Urothelium cell line (cell line): ENCODE data around the gene ADH1C.
"Not testable (repeated sequence)": the region's sequence is repeated elsewhere in the genome, so short reads cannot be mapped to it uniquely, and the experiment has no call there.

Experiments
- DNase-seq: peaks from one replicate; pipeline ENCODE4 v3.0.0; 2011; ENCODE audit warnings: low spot score, mixed read lengths
- FAIRE-seq: peaks from 2 replicates; lab custom pipeline; 2011; peaks lifted over from hg19 to GRCh38; lab: Jason Lieb, UNC

ADH1C gene

DNA sequence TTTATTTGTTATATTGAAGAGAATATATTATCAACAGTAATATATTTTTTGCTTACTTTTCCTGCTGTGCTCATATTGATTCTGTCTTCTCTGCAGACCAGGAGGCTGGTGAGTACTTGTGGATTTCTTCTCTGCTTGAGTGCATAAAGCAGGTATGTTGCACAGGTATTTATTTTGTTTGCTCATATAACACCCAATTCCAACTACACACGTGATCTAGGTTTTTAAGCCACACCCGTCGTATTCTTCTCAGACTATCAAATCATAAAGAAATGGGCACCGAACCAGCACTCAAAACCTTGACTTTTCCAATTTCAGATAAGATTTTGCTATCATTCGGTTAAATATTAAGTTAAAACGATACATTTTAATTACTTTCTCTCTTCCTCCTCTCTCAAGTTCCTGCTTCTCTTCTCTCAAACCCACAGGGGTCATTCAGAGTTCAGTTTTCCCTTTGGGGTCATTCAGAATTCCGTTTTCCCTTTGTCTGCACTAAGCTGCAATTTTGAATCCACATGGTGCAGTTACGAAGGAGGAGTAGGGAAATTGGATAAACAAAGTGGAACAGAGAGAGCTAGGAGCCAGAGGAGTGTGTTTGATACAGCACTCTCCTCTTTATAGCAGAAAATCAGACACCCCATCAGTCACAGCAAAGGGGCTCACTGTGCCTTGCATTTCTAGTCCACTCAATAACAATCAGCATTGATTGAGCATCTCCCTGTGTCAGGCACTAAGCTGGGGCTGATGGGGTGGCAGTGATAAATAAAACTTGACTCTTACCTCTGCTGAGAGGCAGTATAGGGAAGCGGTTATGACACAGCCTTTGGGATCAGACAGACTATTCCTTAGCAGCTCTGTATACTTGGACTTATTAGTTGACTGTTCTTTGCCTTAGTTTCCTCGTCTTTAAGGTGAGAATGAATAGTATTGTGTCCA, at the start of gene ADH1C:
ADH1C (minus strand) TSS at position 145 of the 936 bp plus-strand sequence; CDS start at position 74, 71 bp downstream.
- FAIRE-seq (no peak), DNase-seq (no peak)

DNA sequence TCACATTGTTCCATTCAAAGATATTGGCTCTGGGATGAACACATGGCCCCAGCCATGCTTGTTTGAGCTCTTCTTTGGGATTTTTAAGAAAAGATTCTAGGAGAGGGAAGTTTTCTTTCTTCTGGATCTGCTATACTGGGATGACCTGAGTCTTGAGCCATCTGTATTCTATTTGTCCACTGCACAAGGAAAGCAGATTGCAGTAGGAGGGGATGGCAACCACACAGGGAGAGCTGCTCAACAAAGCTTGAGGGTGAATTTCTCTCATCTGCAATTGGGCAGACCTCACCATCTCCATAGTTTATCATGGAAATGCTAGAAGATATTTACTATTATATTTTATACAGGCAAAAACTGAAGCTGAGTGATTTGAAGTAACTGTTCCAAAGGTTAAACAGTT, 48.3 kb upstream of the ADH1C start:
- no peak for FAIRE-seq
- DNase-seq, result no peak

GRCh38 chr4:99399017-99399416, 46.5 kb upstream of the ADH1C start:
- FAIRE-seq, result no peak
- DNase-seq, result no peak

DNA sequence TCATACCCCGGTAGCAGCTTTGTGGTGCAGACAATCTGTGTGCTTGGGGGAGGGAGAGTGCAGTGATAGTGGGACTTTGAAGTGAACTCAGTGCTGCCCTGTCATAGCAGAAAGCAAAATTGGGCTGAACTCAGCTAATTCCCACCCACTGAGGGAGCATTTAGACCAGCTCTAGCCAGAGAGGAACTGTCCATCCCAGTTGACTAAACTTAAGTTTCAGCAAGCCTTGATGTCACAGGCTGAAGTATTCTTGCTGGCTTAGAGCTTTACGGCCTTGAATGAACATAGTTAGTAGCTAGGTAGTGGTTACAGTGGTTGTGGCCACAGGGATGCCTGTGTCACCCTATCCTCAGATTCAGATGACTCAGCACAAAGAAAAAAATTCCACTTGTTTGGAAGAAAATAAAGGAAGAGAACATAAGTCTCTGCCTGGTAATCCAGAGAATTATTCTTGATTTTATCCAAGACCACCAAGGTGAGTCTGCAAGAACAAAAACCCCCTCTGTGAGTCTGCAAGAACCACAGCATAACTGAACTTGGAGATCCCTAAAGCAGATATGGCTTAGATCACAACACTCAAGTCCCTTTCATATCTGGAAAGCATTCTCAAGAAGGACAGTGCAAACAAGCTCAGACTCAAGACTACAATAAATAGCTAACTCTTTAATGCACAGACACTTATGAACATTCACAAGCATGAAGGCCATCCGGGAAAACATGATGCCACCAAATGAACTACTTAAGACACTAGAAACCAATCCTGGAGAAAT, 43.2 kb upstream of the ADH1C start:
- DNase-seq, result peak; percentile 44
- FAIRE-seq, result no peak

- FAIRE-seq (no peak), DNase-seq (no peak)
These were observed 42.4 kb upstream of the ADH1C start for GRCh38 chr4:99394896-99395295.

DNA sequence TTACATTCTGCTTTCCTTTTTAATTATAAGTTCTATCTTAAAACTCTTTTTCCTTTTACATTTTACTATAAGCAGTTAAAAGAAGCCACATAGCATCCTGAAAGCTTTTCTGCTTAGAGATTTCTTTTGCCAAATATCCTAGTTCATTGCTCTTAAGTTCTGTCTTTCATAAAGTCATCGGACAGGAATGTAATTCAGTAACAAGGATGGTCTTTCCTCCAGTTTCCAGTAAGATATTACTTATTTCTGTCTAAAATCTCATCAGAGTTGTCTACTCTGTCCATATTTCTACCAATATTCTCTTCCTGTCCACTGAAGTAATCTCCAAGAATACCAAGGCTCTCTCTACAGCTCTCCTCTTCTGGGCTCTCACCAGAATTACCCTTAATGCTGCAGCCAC, 37.5 kb upstream of the ADH1C start:
- DNase-seq (no peak), FAIRE-seq (no peak)

GRCh38 chr4:99389606-99390005, 37.1 kb upstream of the ADH1C start:
- DNase-seq (no peak), FAIRE-seq (no peak)

DNA sequence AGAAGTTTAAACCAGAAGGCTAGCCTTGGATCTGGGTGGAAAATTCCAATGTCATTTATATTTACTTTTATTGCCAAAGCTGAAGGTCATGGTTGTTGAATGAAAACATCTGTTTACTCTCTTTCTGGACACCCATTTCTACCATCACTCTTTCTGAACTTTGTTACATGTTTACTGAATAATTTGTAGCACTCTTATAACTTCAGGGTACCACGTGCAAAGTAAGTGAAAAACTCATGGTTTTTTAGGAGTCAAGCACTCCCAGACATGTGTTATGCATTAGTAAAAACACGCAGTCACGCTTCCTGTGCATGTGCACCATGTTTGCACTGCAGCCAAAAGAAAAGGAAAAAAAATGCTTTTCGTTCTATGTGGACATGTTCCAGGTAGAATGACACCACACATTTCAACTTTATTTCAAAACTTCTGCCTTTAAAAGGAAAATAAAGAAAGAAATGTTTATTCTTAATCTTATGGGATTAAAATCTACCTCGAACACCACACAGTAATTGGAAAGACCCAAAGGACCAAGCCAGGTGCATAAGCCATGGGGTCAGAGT, 31.4 kb upstream of the ADH1C start:
- no peak for FAIRE-seq
- DNase-seq, result no peak

DNA sequence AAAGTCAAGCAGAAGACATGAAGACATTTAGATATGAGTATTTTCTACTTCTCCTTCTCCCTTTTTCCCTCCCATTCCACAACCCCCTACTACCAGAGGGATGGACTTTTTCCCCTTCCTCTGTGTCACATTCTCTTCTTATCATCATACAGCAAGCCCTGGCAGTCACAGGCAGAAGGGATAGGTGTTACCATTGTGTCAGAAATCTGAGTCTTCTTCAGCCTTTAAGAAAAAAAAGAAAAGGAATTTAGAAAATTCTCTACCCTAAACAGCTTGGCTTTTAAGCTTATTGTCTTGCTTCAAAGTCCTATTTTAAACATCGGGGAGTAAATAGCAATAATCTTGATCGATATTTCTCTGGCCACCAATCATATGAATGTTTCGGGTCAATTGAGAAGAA, 30.9 kb upstream of the ADH1C start:
- FAIRE-seq (no peak), DNase-seq (no peak)

GRCh38 chr4:99382745-99383360, 30.3 kb upstream of the ADH1C start:
- no peak for DNase-seq
- no peak for FAIRE-seq

DNA sequence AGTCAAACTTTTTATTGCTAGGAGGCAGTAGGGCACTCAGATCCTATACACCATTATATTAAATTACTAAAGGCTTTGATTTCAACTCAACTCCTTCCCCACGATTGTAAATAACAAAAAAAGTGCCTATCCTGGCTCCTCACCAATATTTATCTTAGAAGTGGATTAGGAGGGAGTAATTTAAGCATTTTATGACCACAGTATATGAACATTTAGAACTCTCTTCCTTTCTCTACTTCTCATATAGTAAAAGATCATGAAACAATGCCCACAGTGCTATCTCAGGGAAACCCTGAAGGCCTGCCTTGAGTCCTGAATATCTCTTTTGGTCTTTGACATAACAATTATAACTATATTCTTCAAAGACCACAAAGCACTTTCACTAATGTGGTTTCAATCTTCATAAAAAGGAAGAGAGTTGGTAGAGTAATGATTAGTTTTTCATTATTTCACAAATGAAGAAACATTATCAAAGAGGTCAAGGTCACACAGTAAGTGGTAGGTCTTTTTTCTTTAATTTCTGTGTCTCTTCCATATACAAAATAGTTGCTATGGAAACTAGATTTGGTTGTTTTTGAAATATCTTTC, 29.1 kb upstream of the ADH1C start:
- no peak for DNase-seq

DNA sequence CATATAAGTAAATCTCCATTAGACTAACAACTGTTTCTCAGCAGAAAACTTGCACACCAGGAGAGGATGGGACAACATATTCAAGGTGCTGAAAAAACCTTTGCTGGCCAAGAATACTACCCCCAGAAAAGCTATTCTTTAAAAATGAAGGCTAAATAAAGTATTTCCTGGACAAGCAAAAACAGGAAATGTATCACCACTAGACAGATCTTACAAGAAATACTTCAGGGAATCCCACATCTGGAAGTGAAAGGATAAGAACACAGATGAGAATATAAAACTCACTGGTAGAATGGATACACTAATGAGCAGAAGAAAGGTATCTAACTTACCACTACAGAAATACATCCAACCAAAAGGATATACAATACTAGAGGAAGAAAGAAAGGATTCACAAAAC, 27.0 kb upstream of the ADH1C start:
- no peak for FAIRE-seq
- no peak for DNase-seq

More for the DNA sequence above, 29.1 kb upstream of the ADH1C start:
- no peak for FAIRE-seq

DNA sequence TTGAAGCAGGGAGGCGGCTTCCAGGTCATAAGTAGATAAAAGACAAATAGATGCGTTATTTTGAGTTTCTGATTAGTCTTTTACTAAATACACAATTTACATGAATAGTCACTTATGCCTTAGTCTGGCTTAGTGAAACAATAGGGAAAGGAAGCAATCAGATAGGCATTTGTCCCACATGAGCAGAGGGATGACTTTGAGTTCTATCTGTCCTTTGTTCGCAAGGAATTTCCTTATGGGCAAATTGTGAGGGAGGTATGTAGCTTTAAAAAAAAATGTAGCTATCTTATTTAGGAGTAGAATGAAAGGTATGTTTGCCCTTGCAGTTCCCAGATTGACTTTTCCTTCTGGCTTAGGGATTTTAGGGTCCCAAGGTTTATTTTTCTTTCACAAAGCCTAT, 26.3 kb upstream of the ADH1C start:
- DNase-seq (no peak), FAIRE-seq (no peak)

DNA sequence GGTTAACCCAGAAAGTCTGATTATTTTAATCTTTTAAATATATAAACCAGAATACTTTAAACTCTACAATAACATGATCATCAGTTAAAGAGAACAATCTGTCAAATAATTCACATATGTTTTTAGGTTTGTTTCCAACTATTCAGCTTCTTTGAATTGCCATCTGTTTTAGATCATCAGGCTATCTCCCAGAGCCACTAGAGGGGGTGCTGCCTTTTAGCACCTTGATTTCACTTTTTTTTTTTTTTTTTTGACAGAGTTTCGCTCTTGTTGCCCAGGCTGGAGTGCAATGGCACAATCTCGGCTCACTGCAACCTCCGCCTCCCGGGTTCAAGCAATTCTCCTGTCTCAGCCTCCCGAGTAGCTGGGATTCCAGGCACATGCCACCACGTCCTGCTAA, 24.8 kb upstream of the ADH1C start:
- DNase-seq, FAIRE-seq: not testable (repeated sequence)

DNA sequence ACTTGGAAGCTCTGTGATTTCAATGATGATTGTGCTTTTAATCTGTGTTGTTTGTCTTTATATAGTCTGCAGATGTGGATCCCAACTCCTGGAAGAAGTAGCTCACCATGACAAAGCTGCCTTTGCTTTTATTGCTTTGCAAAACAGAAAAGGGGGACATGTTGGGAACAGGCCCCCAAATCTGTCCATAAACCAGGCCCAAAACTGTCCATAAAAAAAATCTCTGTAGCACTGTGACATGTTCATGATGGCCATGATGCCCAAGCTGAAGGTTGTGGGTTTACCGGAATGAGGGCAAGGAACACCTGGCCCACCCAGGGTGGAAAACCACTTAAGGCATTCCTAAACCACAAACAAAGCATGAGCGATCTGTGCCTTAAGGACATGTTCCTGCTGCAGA, 19.9 kb upstream of the ADH1C start:
- DNase-seq, FAIRE-seq: not testable (repeated sequence)

- FAIRE-seq, DNase-seq: not testable (repeated sequence)
These were observed 15.3 kb upstream of the ADH1C start for GRCh38 chr4:99367817-99368216.

GRCh38 chr4:99366491-99366890, 13.9 kb upstream of the ADH1C start:
- no peak for FAIRE-seq
- no peak for DNase-seq

DNA sequence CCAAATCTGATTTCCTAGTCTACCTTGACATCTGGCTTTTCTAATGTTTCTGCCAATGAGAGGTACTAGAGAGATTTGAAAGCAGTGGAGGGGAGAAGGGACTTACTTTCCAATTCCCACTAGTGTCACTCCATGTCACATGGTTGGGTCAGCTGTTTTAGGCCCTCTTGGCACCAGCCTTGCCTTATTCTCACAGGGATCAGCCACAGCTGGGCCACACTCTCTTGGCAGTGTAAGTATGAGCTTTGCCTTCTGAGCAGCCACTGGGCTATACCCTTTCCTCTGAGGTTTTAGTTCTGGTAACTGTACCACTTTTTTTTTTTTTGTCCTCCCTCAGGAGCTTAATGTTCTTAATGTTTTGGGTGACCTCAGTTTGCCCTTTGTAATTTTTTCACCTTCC, 10.2 kb upstream of the ADH1C start:
- FAIRE-seq (no peak), DNase-seq (no peak)

GRCh38 chr4:99361899-99362275, 9.3 kb upstream of the ADH1C start:
- no peak for FAIRE-seq
- no peak for DNase-seq

GRCh38 chr4:99361268-99361898, 8.8 kb upstream of the ADH1C start:
- DNase-seq (no peak), FAIRE-seq (no peak)
